Lung (tissue), 12 donors: ENCODE measurements around the gene DYTN. TPM values are rescaled to one million over a fixed set of nuclear protein-coding genes. Genes with fewer than 3 reads are reported as not detected.

Source experiments
- ATAC-seq: fragments of 200-7000 bp; cut with Tn5 transposase; one replicate; pipeline ENCODE4 v1.9.1; 2020; ENCODE audit warnings: moderate number of reproducible peaks; ENCODE audit not compliant: insufficient read depth, low FRiP score
- DNase-seq, 3 donors: peaks; one replicate each; pipeline ENCODE4 v3.0.0-alpha.2; 2013 to 2017
- H3K27ac ChIP-seq, 2 donors: one replicate each; pipeline ENCODE4 v1.5.1; 2013; ENCODE audit warnings: mild to moderate bottlenecking in 2 of 2, moderate library complexity in 2 of 2, control low read depth in 1 of 2, inconsistent platforms in 1 of 2, low read depth in 1 of 2, low read length in 1 of 2
- H3K27me3 ChIP-seq, 3 donors: one replicate each; pipeline ENCODE4 v1.5.1; 2013; ENCODE audit warnings: low read length in 2 of 3; ENCODE audit not compliant: control insufficient read depth in 3 of 3, insufficient read depth in 3 of 3
- H3K36me3 ChIP-seq, 4 donors: one replicate each; pipeline ENCODE4 v1.5.1; 2013; ENCODE audit warnings: low read length in 4 of 4, mild to moderate bottlenecking in 1 of 4, moderate library complexity in 1 of 4; ENCODE audit not compliant: control insufficient read depth in 4 of 4, insufficient read depth in 4 of 4
- H3K4me1 ChIP-seq, 5 donors: one replicate each; pipeline ENCODE4 v1.5.1; 2013; ENCODE audit warnings: low read length in 5 of 5, mild to moderate bottlenecking in 2 of 5, moderate library complexity in 1 of 5; ENCODE audit not compliant: control insufficient read depth in 5 of 5, insufficient read depth in 5 of 5
- H3K4me3 ChIP-seq: one replicate; pipeline ENCODE4 v1.5.1; 2013; ENCODE audit warnings: mild to moderate bottlenecking, control low read depth, moderate library complexity
- H3K9ac ChIP-seq, 2 donors: one replicate each; pipeline ENCODE4 v1.5.1; 2013; ENCODE audit warnings: low read length in 2 of 2, control low read depth in 1 of 2; ENCODE audit not compliant: insufficient read depth in 1 of 2
- H3K9me3 ChIP-seq, 4 donors: one replicate each; pipeline ENCODE4 v1.5.1; 2013; ENCODE audit warnings: low read length in 3 of 4, mild to moderate bottlenecking in 1 of 4, moderate library complexity in 1 of 4; ENCODE audit not compliant: control insufficient read depth in 4 of 4, insufficient read depth in 3 of 4
- CTCF ChIP-seq: IDR thresholded peaks from 2 replicates; pipeline ENCODE4 v1.5.1; 2012; ENCODE audit warnings: mild to moderate bottlenecking; ENCODE audit errors: control extremely low read depth, extremely low read depth
- WGBS, 2 donors: extraction: QIAGEN DNeasy Blood & Tissue Kit; methylation state at CpG; one replicate each; pipeline ENCODE4 v1.1.7; 2013; 5-methylcytosine and 5-hydroxymethylcytosine counted together
- polyA plus RNA-seq, 2 donors: library from polyadenylated mRNA; stranded (reverse); fragments of 200-250 nt; gene quantifications; one replicate each; pipeline ENCODE4 v1.2.1, GENCODE V29; 2013
- total RNA-seq, 2 donors: library from RNA; depleted of rRNA in 1 of 2; stranded (reverse); fragments of >200 nt in 1 of 2; gene quantifications; one replicate each; pipeline ENCODE4 v1.2.1, GENCODE V29; 2014 to 2021
- donor health status: control.
- donor health status: control.
- donor health status: Bipolar disorder and iron deficiency.
- donor health status: healthy.
- donor health status: DM: yes; HTN: yes; CAD: no.

DYTN gene
- total and polyA plus RNA-seq, 4 donors: 0.07 TPM; not detected in 3

- TF ChIP-seq CTCF: no peak
- Histone ChIP-seq H3K9me3 (no peaks in the 10 kb centered on the region), H3K27me3 (peaks cover 0 to 4% (median 0%) of the 10 kb centered on the region in 3 donors), H3K27ac (peak overlapping the region; percentile 92 to 94), H3K36me3 (peaks cover 0 to 16% (median 6%) of the 10 kb centered on the region in 4 donors), H3K9ac (peak overlapping the region; percentile 88 to 97), H3K4me3 (peak overlapping the region; percentile 56), H3K4me1 (peaks cover 0 to 10% (median 0%) of the 10 kb centered on the region in 5 donors)
- ATAC-seq (no peak), DNase-seq (no peak)
- 9 to 10% methylated on average over 18 of the region's 18 CpGs for WGBS, 2 donors
Measured at GRCh38 chr2:206764673-206765241, 46.6 kb upstream of the DYTN start.

- Histone ChIP-seq H3K4me3 (no peak overlapping the region), H3K4me1 (no peaks in the 10 kb centered on the region), H3K27ac (no peak overlapping the region), H3K9me3 (no peaks in the 10 kb centered on the region), H3K36me3 (no peaks in the 10 kb centered on the region), H3K27me3 (peaks cover 0 to 4% (median 0%) of the 10 kb centered on the region in 3 donors), H3K9ac (no peak overlapping the region)
- ATAC-seq (no peak), DNase-seq (no peak)
- no peak for TF ChIP-seq CTCF
- 59 to 69% methylated on average over 1 of the region's 1 CpG for WGBS, 2 donors
Measured at GRCh38 chr2:206756816-206757215, 38.6 kb upstream of the DYTN start.

- DNase-seq (no peak), ATAC-seq (no peak)
- H3K4me3 ChIP-seq: no peak overlapping the region
- no peaks in the 10 kb centered on the region for H3K36me3 ChIP-seq
- no peak overlapping the region for H3K9ac ChIP-seq
- H3K9me3 ChIP-seq: no peaks in the 10 kb centered on the region
- H3K4me1 ChIP-seq: no peaks in the 10 kb centered on the region
- no peak overlapping the region for H3K27ac ChIP-seq
- WGBS, 2 donors: 76 to 78% methylated on average over 2 of the region's 2 CpGs
- TF ChIP-seq CTCF: no peak
- no peaks in the 10 kb centered on the region for H3K27me3 ChIP-seq
Measured at GRCh38 chr2:206740800-206741199, 22.6 kb upstream of the DYTN start.

GRCh38 chr2:206739271-206739670 lies 21.1 kb upstream of the DYTN start:
- DNase-seq: no peak
- no peaks in the 10 kb centered on the region for H3K9me3 ChIP-seq
- 63 to 69% methylated on average over 2 of the region's 2 CpGs for WGBS, 2 donors
- H3K27ac ChIP-seq: no peak overlapping the region
- TF ChIP-seq CTCF: no peak
- H3K9ac ChIP-seq: no peak overlapping the region
- H3K4me1 ChIP-seq: no peaks in the 10 kb centered on the region
- H3K4me3 ChIP-seq: no peak overlapping the region
- no peak for ATAC-seq
- no peaks in the 10 kb centered on the region for H3K27me3 ChIP-seq
- no peaks in the 10 kb centered on the region for H3K36me3 ChIP-seq
